Muscle of back (tissue), 11 donors: ENCODE results near the gene EML4. TPM values are rescaled to one million over a fixed set of nuclear protein-coding genes. Genes with fewer than 3 reads are reported as not detected.

ENCODE experiments used
- DNase-seq, 3 donors: peaks; one replicate each; pipeline versions ENCODE4 v3.0.0 to v3.0.0-alpha.2; 2013
- polyA plus RNA-seq, 10 donors: library from polyadenylated mRNA; unstranded; fragments of 120-200 nt; gene quantifications; one replicate each; pipeline ENCODE4 v1.2.1, GENCODE V29; 2013; ENCODE audit not compliant: insufficient read length in 10 of 10

EML4 gene
- polyA plus RNA-seq, 10 donors: 25.6 to 47.6 (median 37.2) TPM

DNA sequence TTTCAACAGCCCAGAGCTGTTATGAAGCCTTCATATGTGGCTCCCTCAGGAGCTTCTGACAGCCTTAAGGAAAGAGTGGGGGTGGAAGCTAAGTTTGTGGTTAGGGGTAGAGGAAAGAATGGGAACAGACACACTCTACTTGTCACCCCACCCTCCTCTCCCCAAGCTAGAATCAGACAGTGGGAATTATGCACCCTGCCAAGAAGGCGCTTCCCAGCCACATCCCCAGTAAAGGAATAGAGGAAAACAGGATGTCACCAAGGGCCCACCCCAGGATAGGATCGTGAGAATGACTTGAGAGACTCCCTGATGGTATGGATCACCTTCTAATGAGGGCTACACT, 32.4 kb upstream of the EML4 start:
- DNase-seq: no peak

DNA sequence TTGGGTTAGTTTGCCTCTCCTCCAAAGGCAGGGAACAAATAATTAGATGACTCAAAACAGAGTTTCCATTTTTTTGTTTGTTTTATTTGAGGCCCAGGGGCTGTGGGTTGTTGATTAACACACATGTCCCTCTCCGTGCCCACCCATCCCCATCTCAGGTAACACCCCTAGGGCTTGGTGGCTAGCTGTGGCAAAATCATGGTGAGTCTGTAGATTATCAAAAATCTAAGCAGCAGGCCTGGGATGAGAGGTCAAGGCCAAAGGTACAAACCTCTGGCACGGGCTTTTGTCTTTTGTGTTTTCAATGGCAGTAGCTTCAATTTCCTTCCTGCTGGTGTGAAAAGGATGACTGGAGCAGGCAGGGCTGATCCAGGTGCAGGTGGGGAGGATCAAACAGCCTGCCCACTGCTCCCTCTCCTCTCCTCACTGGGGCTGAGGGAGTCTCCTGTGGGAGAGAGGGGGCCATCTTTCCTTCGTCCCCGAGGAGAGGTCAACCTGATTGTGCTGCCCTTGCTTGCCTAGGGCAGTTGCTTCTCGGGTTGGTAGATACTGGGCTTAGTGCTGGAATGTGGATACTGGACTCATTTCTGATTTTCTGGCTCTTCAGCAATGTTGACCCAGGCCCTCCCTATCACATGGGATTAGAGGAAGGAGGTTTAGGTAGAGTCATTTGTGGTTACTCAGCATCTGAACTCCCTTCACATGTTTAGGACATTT, 31.9 kb upstream of the EML4 start:
- no peak for DNase-seq

DNA sequence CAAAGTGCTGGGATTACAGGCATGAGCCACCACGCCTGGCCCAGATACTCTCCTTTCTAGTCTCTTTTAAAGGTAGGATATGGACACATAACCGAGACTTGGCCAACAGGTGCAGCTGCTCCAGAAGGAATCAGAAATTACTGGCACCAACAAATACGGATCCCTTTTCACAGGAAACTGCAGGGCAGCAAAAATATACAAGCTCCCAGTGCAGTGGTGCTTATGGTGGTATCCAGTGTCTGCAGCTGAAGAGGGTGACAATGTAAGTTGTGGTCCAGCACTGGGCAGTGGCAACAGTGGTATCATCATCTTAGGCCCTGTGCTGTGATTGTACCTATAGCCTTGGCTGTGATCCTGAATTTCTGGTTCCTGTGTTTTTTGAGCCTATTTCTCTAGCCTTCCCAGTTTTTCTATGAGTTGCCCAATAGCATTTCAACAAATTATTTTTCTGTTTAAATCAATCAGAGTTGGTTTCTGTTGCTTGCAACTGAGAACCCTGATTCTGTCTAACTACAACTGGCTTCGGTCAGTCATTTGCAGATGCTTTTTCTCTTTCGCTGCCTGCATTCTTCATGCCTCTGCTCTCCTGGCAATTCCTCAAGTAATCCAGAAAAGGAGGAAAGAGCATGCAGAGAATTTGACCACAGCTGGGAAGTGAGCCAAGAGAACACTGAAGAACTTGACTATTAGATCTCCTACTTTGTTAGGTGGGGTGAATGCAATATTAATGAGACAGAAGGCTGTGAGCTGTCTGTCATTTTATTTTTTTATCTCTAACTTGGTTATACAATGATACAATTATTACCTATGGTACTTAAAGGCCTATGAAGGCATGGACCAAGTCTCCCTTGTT, 30.8 kb upstream of the EML4 start:
- peak in 2 of 3 donors; percentile 59 to 98 for DNase-seq

DNA sequence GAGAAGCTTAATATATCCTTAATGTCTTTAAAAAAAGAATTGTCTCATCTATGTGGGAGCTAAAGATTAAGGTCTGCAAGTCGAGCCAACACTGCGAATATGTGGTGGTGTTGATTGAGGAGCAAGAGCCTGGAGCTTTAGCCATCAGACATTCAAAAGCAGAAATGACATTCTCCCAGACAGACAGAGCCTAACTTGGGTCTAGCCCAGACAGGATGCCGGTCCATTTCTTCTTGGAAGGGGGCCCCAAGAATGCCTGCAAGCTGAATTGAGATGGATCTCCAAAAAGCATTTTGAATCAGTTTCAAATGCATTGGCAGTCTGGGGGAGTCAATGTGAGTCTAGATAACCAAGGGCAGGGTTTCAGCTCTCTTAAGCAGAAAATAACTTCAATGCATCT, 30.1 kb upstream of the EML4 start:
- peak in 1 of 3 donors; percentile 39 for DNase-seq

DNA sequence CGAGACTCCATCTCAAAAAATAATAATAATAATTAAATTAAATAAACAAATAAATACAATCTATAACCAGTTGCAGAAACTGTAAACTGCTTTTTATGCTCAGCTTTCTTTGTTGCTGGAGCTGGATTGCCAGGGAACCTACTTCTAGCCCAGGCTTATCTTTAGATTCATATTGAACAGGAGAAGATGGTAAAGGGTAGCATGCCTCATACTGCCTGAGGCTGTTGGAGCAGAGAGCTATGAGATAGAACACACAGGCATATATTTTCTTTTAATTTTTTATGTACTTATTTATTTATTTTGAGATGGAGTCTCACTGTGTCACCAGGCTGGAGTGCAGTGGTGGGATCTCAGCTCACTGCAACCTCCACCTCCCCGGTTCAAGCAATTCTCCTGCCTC, 28.7 kb upstream of the EML4 start:
- no peak for DNase-seq

DNA sequence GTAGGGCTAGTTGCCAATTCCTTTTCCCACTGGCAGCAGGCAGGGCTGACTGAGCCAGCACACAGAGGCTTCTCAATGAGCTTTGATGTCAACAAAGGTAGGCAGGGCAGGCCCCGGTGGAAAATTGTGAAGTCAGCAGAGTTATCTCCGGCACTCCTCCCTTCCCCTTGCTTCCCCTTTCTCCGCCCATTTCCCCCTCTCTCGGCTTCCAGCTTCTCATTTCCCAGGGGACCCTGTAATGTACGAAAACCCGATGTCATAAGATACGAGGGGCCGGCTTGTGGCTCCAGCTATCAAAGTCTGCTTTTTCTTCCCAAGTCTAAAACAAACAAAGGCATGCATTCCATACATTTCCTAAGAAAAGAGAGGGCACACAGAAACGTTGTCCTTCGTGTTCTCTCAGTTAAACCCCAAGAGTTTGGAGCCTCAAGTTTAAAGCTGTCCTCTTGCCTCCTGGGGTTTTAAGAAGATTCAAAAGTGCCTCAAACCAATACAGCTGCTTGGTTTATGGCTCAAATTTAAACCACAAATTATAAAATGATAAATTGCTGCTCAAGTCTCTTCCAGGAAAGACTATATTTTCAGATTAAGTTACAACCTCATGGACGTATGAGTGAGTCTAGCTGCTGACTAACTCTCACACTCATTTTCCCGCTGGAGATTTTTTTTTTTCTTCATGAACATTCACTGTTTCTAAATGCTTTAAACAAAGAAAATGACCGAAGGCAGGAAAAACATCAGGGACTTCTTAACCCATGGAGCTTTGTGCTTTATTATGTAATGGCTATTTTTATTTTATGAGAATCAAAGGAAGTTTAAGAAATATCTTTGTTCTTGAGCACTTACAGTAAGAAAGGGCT, 27.2 kb upstream of the EML4 start:
- peak; percentile 81 to 95 (median 92) for DNase-seq

DNA sequence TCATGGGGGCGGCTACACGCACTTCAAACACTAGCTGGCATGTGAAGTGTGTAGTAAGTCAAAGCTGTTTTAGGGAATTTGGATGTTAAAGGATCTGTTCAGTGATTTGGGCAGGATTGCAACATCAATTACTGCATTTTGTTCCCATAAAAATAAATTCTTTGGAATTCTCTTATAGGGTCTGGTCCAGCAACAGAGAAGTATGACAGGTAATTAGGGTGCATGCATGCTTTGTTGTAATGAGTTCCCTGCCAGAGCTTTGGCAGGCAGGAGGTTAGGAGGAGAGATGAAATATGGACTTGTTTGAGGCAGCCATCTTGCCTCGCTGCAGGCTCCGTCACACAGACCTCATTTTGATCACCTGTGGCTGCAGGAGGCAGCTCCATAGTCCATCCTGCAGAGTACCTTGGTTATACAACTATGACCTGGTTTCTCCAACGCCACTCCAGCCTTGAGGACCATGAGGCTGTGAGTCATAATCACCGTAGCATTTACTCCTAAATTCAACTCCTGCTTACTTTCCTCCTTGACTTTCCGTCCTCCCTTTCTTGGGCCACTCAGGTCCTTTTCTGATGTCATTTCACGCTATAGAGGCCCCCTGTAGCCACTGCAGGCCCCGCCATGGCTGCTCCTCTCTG, 26.5 kb upstream of the EML4 start:
- peak in 1 of 3 donors; percentile 49 for DNase-seq

DNA sequence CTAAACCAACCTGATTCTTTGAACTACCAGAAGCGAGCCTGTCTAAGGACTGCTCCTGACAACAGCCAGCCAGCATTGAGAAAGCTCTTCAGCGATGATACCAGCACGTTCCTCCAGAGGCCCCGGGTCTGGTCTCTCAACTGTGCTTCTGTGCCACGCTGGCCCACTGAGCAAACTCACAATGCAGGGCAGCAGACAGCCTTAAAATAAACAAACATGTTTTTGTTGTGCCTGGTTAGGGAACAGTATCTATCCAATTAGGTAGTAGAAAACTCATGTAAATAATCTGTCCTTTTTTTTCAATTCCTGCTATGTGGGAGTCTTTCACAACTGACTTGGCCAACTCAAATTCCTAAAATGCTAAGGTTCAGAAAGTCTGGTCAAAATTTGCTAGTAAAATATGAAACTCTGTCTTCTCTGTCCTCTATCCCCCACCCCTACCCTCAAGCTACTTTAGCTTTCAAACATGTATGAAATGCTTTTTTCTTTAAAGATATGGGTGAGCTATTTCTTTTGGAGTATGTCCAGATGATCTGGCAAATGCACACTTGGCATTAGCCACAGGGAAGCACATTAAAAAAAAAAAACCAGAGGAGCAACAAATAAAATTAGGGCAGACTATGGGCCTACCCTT, 21.4 kb upstream of the EML4 start:
- DNase-seq: no peak

DNA sequence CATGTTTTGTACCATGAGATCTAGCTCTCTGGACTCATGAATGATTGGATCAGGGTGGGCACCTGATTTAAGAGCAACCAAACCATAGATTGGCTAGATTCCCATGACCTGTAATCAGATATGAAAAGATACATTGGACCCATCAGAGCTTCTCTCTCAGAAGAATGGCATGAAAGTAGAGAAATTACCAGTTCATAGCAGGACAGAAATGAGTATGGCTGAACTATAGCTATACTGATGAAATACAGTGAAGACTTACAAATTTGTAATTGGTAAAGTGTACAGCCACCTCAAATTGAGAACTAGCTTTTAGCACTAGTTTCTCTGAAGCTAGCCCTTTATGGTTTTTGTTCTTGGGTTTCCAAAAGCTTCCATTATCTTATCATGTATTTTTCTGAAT, 19.0 kb upstream of the EML4 start:
- no peak for DNase-seq

DNA sequence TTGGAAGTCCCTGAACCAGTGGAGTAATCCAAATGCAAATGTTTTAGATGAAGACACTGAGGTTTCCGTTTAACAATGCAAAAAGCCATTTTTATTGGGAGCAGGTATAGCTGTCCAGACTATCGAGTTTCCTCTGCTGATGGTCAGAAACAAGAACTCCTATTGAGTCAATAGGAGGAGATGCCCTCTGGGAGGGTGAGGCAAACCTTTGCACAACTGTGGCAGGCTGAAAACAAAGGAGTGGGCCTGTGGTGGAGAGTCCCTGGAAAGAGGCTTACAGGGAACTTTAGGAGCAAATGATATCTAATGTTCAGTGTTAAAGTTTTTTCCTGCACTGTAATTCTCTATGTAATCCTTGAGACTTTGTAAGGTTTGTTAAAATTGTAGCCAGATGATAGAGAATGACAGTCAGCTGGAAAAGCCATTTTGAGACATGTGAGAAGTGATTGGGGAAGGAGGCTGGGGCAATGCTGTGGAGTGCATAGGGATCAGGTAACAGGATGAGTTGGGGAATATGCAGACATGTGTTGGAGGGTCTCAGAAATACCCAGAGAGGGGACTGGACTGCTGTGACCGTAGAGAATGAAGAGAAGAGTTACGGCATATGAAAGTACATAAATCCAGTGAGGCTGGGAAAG, 15.1 kb upstream of the EML4 start:
- DNase-seq: no peak

DNA sequence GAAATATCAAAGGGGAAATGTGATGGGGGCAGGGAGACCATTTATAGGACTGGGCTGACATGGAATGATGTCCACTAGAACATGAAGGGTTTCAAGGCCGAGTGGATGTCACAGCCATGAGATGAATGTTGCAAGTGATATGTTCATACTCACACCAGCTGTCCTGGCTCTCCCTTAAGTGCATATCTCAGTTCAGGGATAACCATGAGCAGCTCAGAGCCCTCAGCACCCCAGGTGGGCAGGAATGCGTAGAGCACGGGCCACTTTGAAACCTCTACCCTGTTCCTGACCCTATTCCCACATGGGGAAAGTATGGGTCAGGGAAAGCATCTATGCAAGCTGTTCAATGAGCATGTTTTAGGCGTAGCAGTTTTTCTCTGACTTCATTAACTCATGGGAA, 12.4 kb upstream of the EML4 start:
- no peak for DNase-seq

DNA sequence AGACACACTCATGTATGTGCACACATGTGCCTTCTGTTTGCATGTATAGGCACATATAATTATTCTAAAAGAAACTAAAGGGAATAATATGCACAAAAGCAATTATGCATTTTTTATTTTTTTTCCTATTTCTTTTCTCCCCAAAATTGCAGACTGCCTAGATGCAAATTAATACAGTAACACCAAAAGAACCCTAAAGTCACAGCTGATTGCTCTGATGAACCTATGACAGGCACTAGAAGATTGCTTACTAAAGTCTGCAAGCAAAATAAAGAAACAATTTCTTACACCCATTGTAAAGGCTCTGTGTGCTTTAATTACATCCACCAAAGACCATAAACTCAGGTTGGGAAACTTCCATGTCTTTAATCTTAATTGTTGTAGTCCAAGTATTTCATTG, 7.7 kb upstream of the EML4 start:
- no peak for DNase-seq

DNA sequence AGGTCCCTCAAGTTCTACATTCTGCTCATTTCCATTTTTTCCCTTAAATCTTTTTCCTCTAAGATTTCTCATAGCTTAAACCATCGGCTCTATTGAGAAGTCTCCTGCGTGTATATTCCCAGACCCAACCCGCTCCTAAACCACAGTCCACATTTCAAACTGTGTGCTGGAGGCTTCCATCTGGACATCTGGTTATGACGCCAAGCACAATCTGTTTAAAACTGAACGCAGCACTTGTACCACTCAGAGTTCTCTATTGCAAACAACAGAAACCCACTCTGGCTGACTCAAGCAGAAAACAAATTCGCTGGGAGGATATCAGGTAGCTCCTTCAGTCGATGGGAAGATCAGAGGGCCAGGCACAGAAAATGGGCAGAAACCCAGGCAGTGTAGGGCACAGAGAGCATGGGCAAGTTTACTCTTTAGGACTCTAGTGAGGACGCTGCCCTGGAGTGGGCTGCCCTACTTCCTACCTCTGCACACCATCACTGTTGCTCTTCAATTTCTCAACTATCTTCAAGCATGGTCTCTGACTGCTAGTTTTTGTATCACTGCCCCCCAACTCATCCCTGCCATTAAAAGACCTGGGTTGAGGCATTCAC, 5.6 kb upstream of the EML4 start:
- DNase-seq: no peak

DNA sequence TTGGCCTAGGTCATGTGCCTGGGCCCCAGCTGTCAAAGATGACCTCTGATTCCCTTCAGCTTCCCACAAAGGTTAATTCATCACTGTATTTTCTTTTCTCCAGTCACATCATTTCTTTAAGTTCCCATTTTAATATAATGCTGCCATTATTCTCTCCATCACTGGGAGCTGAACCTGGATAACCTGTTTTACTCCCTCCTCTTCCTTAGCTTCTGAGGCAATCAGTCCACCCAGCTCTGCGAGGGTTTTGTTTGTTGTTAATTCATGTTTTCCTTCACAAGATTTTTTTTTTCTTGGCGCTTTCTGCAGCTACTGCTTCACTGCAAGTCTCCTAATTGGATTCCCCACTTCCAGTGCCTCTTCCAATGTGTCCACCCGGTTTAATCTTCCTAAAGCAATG, 5.1 kb upstream of the EML4 start:
- DNase-seq: no peak

DNA sequence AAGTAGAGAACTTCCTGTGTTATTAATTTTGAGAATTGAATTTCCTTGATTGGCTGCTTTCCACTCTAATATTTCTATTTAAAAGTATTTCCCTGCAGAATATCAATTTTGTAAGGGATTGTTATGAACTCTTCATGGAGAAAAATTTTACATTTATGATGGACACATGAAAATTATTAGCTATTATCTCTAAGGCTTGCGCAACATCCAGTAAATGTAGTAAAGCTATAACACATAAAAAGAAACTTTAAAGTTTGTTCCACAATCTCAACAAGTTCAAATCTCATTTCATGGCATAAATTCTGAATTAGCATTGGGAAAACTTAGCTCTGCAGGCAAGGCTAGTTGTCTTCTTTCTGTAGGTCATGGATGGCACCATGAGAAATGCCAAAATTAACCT, 4.2 kb upstream of the EML4 start:
- DNase-seq: no peak

DNA sequence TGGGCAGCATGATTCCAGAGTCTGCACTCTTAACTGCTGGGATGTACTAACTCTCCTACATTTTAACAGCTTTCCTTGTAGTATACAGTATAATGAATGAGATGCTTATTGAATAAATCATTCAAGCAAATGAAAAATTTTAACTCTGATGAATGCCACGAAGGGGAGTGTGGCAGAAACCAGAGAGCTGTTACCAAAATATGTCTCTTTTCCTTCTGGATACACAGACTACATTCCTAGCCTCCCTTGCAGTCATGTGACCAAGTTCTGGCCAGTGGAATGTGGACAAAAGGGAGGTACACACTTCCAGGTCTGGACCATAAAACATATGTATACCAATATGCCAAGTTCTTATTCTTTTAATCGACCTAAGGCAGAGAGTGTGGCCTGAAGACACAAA, 1.7 kb upstream of the EML4 start:
- DNase-seq: no peak

DNA sequence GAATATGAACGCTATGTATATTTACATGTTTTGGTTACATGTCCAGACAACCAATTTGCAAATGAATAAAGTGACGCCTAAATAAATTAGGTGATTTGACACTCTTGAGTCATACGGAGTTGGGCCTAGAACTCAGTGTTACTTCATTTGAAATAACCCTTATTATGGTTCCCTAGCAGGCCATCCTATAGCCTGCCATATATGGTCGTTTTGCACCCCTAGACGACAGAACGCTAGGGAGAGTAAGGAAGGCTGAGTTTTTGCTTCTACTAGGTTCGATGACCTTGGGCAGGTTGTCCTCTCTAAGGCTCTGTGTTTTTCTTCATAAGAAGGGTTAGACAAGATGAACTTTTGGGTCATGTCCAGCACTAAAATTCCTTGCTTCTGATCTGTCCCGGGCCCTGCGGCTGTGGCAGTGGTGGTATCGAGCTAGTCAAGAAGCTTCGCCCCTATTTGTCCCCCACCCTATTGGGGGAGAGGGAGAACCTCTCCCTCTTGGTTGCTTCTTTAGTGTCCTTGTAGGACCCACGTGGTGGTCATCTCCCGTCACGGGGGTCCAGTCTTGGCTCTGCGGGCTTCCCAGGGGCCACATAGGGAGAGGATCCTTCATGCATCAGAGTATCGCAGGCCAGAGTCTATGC, 574 bp upstream of the EML4 start:
- DNase-seq: no peak

DNA sequence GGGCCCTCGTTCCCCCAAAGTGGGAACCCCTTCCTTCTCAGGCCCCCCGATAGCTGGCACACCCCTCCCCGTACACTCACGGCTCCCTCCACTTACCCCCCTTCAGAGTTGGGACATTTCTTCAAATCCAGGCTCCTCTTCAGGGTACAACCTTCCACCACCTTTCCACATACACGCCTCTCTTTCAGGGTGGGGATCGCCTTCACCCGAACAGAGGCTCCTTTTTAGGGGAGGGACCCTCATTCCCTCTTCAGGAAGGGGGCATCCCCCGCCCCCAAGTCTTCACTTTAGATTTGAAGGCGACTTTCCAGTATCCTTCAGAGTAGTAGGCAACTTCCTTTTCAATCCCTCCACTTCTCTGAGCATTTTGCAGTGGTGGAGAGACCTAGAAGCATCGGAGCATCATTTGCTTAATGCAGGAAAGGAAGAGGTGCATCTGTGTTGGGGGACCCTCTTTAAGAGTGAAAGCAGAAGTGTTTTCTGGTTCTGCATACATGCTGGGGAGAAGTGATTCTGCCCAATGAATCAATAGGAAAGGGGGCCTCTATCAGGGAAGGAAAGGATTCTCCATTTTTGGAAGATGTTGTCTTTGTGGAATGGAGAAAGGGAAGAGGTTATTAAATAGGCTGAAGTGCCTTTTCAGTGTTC, 845 bp downstream of the EML4 start:
- DNase-seq: no peak

DNA sequence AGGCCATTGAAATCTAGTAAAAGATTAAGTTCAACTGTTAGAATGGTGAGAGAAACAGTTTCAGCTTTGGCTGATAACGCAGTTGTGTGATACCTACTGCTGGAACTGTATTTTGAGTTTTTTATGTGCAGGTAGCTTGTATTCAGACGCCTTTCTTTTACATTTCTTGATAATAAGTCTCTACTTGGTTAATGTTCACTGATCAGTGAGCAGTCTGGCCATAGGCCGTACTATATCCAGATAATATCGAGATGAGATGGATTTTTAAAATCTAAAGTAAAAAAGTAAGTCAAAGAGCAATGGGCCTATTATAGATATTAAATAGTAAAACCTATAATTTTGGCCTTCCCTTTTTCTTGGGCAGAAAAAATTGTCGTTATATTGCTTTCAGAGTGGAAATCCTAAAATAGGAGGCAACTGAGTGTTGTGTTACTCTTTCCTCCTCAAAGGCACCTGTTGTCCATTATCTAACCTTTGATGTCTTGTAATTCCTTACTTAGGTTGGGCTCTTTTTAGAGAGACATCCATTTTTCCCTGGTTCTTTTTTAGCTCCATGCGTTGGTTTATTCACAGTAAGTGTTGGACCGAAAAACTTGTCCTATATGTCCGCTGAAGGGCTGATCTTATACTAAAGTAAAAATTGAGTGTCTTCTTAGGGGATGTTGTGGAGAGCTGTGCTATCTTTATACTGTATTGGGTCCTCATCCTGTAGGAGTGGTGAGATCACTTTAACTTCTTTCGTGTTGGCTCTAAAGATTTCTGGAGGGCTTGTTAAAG, 1.7 kb downstream of the EML4 start:
- DNase-seq: no peak
